Epidermal melanocyte (primary cell): ENCODE measurements around the gene CAMKK2.
"Not testable (repeated sequence)": the region's sequence is repeated elsewhere in the genome, so short reads cannot be mapped to it uniquely, and the experiment has no call there.

Experiments
- DNase-seq: peaks from one replicate; pipeline ENCODE4 v3.0.0; 2011; ENCODE audit warnings: low spot score; ENCODE audit not compliant: insufficient read length

The CAMKK2 gene

DNA sequence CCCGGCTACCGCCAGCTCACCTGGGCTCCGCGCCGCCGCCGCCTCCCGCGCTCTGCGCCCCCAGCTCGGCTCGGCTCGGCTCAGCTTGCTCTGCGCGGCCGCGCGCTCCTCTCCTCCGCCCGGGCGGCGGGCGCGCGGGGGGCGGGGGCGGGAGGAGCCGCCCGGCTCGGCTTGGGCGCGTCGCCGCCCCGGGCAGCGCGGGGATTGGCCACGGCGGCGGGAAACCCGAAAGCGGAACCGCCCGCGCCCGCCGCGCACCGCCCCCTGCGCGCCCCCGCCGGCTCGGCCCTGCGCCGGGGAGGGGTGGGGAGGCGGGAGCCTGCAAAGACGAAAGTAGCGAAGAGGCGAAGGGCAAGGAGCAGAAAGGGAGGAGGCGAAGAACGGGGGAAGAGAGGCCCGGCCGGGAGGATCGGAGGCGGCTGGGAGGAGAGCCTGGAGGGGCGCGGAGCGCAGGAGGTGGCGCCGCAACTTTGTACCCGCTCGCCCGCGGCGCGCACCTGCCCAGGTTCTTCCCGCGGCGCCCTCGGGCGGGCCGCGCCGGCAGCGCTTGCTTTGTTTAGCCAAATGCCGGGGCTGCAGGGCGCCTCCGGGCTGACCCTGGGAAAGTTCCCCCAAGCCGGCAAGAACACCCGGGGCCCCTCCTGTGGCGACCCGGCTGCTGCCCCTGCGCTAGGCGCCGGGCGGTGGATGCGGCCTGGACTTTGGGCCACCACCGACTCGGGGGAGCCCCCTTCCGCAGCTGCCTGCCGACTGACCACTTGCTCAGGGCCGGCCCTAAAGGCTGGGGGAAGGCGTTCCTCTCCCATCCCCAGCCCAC is at the start of gene CAMKK2:
TSS of gene CAMKK2 (minus strand) at position 92 of the 817 bp plus-strand sequence. CDS start 22,183 bp downstream, outside the sequence.
- DNase-seq, result peak; percentile 75

DNA sequence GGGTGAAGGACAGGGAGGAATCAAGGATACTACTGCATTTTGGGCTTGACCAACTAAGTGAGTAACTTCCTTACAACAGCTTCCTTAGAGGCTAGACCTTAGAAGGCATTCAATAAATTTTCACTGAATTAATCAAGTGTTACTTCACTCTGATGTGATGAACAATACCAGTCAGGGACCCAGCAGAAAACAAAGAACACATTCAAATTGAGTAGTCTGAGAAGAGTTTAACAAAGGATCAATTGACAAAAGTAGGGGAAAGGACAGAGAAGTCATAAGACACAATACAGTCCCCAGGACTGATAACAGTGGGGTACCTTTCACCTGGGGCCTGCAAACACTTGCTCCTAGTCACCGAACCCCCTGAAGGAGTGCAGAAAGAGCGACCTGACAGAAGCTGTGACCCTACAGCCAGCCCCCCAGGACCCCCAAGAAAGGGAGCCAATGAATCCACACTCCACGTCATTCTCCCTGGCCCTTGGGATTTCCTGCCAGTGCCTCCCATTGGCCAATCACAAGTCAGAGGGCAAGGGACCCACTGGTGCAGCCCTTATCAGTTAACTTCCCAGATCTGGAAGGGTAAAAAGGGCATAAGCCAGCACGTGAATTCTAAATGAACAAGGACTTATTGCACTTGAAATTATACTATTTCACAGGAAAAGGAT is 48.8 kb upstream of the CAMKK2 start:
- DNase-seq, result no peak

DNA sequence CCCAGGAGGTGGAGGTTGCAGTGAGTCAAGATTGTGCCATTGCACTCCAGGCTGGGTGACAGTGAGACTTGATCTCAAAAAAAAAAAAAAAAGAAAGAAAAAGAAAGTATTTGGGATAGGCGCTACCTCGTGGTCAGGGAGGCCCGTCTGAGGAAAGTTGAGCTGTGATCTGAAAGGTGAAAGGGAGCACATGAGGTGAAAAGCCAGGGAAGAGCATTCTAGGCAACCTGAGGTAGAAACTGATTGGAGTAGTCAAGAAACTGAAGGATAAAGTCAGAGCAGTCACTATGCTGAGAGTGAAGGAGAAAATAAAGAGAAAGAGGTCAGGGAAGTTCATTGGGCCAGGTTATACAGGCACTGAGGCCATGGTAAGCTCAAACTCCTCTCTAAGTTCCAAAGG is 48.0 kb upstream of the CAMKK2 start:
- no peak for DNase-seq

DNA sequence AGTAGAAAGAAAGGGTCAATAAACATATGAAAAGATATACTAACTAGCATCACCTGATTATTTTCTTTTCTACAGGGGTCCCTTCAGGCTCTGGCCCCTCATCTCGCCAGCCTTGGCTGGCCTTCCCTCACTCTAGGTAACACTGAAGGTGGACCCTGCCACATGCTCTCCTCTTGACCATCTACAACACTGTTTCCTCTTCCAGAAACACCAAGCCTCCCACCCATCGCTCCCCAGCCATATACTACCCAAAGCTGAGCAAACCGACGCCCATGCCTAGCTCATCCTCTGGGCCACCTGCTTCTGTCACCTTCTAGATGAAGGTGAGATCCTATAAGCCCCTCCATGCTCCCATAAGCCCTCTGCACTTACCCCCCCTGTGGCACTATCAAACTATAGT is 40.9 kb upstream of the CAMKK2 start:
- DNase-seq, result no peak

DNA sequence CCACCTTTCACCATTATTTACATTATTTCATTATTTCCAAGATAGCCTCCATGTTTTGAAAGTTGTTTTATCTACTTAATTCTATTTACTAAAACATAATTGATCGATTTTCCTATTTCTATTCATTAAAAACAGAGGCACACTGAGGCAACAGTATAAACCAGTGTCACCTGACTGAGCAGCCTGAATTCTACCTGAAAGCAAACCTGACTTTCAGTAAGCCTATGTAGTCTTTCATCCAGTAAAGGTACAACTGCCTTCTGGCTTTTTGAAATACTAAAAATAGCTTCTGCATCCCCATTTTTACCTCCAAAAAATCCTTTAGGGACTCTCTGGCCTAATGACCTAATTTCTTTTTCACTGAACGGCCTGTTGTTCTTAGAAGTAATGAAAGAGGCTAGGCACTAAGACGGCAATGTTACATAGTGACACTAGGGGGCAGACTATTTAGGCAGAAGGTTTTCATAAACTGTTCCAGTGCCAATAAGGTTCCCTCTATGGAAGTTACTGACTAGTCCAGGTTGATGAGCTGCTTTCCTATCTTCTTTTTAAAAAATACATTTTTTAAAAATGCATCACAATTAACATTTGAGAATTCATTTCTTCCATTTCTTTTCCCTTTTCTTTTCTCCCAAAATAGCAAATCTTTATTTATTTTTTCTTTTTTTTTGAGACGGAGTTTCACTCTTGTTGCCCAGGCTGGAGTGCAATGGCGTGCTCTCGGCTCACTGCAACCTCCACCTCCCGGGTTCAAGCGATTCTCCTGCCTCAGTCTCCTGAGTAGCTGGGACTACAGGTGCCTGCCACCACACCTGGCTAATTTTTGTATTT is 38.2 kb upstream of the CAMKK2 start:
- peak; percentile 79 for DNase-seq

DNA sequence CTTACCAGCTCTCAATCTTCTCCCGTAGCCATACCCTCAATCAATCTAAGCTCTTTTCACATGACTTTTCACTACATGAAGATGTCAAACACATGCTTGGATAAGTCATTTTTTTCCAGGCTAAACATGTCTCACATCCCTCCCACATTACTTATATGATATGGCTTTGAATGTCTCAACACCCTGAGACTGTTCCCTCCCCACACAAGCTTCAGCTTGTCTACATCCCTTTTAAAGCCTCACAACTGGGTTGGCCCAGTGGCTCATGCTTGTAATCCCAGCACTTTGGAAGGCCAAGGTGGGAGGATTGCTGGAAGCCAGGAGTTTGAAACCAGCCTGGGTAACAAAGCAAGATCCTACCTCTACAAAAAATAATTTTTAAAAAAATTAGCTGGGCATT is 37.2 kb upstream of the CAMKK2 start:
- DNase-seq, result no peak

DNA sequence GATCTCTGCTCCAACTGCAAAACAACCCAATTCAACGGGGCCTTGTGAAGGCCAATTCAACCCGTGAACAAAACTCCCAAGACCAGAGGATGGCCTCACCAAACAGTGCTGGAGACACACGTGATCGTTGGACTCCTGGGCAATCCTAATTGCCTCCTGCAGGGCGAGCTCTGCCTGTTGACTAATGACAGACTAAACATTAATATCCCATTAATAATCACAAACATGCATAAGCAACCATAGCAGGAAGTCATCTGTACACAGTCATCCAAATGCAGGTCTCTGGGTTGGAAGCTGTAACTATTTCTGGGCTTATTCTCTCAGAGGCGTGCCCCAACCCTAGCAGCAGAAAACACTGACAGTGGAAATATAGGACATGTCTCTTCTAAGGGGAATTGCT is 34.7 kb upstream of the CAMKK2 start:
- no peak for DNase-seq

DNA sequence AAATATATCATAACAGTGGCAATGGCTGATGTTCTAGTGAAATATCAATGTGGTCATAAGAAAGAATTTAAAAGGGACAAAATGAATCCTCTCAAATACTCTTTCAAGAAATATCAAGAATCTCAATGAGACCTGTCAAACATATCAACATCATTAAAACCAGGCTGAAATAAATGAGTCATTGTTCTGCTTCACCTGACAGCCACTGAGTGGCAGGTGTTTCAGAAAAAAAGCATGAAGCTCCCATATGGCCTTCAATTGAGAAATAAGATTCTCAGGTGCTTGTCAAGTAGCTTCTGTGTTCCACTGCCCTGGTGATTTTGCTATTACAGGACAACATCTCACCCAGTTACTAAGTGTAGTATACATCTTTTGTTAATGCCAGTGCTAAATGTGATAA is 34.2 kb upstream of the CAMKK2 start:
- no peak for DNase-seq

DNA sequence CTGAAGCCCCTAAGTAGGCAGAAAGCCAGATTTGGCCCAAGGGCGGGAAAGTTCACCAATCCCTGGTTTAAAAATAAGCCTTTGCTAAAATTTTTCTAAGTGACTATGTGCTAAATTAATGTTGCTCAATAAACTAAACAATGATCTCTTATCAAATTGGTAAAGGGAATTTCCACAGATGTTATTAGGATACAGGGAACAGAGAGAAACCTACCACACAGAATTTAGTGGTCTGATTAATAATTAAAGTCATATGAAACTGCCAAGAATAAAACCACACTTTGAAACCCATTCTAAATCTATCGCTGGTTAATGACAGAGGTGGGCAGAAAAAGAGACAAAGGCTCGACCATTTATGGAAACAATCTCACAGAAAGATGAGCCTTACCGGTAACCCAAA is 33.7 kb upstream of the CAMKK2 start:
- no peak for DNase-seq

DNA sequence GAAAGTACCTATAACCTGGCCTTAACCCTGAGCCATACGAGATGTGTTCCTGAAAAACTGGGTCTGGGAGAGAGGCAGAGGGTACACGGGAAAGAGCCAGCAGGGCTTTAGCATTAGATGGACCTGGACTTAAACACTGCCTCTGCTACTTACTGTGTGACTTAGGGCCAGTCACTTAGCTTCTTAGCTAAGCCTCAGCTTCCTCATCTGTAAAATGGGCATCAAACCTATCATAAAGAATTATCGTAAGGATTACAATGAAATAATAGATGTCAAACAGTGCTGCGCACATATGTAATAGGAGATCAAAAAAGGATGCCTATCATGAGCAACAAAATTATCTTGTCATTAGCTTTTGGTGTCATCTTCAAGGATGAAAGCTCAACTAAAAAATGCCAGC is 32.1 kb upstream of the CAMKK2 start:
- no peak for DNase-seq

DNA sequence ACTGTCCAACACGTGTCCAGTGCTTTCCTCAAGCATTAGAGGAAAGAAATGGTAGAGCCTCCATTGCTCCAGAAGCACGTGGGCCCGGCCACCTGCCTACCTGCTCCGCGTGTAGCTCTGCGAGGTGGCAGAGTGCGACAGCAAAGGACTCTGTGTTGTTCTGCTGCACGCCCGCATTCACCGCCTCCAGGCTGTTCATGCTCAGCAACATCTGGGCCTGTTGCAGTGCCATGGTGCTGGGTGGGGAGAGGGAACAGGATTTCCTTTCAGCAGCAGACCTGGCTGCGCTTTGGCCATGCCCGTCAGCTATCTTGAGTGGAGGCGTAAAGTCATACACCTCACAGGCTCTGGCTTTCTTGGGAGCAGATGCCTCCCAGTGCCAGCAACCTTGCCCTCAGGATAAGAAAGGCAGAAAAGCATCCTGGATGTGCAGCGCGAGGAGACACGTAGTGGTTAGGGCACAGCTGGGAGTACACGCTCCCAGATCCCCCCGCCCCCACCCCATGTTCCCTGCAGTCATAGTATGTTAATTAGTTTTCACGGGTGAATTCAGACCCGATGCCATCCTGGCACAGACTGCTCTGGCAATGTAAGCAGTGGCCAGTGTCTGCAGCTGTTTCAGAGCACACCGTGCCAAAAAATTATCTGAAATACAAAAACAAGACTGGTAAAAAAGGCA is 30.6 kb upstream of the CAMKK2 start:
- DNase-seq, result no peak

DNA sequence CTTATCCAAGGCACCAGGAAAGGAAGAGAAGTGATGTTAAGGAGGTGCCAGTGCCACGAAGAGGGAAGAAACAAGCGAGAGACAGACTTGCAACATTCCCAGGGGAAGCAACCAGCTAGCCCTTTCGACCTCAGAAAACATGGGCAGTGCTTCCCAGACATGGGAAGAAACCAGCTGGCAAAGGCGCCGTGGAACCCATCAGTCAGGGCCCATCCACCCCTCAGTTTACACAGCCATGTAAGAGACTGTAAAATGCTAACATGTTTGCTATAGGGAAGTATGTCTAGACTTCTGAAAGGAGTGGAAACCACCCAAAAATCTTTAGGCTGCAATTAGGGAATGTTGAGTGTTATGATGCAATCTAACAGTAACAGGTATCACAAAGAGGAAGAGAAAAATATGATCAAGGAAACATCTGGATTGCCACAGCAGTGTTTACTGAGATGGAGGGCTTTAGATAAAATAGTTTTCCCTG is 29.4 kb upstream of the CAMKK2 start:
- no peak for DNase-seq

DNA sequence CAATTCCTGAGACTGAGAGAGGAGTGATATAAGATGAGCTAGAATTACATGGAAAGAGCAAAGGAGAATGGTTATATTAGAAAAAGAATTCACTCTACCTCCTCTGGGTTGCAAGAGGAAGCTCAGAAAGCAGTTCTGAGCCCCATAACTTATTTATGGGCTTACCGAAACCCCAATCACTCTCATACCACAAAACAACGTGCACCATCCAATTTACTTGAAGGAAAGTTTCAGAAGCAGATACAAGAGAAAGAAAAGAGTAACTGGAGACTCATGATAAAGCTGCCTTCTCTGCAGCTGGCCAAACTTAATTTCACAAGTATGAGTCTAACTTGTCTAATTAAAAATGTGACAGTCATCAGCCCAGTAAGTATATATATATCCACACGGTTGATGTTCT is 27.4 kb upstream of the CAMKK2 start:
- DNase-seq, result no peak

DNA sequence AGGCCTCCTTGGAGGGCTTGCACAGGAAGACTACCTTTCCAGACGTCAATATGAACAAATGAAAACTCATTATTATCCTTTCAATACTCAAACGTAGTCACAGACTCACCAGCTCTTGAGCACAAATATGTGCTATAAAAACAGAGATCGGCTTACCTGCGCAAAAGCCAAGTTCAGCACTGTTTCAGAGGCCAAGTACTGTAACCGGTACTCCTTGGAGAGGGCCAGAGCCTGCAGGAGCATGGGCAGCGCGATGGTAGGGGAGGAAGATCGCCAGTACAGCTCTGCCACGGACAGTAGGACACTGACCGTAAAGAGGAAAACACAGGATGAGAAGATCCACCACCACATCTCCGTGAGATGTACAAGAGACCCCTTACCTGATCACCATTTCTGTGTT is 21.6 kb upstream of the CAMKK2 start:
- no peak for DNase-seq

DNA sequence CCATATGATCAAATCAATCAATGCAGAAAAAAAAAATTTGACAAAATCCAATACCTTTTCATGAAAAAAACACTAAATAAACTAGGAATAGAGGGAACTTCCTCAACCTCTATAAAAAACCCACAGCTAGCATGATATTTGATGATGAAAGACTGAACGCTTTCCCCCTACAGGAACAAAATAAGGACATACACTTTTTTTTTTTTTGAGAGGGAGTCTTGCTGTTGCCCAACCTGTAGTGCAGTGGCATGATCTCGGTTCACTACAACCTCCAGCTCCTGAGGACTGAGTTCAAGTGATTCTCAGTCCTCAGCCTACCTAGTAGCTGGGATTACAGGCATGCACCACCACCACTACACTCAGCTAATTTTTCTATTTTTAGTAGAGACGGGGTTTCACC is 17.9 kb upstream of the CAMKK2 start:
- no peak for DNase-seq

DNA sequence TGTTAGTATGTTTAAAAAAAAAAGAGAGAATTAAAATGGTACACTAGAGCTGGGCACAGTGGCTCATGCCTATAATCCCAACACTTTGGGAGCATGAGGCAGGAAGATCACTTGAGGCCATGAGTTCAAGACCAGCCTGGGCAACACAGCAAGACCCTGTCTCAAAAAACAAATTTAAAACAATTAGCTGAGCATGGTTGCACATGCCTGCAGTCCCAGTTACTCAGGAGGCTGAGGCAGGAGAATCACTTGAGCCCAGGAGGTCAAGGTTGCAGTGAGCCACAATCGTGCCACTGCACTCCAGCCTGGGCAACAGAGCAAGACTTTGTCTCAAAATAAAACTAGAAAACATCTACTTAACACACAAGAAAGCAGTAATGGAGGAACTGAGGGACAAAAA is 13.7 kb upstream of the CAMKK2 start:
- DNase-seq, result not testable (repeated sequence)

DNA sequence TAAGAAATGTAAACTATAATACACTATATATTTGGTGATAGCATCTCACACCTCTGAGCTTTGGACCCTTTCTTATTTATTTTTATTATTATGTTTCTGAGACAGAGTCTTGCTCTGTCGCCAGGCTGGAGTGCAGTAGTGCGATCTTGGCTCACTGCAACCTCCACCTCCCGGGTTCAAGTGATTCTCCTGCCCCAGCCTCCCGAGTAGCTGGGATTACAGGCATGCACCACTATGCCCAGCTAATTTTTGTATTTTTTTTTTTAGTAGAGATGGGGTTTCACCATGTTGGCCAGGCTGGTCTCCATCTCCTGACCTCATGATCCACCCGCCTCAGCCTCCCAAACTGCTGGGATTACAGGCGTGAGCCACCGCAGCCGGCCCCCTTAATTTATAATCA is 10.9 kb upstream of the CAMKK2 start:
- DNase-seq, result not testable (repeated sequence)

DNA sequence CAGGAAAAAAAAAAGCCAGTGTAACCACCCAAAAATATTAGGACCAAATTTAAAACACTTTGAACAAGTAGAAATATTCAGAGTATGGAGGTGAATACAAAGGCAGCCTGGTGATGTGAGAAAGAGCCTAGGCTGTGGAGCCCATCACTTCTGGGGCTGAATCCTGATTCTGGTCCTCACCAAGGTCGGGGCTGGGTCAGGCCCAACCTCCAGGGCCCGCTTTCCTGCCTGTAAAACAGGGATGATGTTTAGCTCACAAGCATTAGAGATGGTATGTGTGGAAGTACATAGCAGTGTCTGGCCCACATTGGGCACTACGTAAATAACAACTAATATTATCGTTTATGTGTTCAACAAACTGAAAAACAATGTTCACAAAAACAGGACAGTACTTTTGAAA is 7.8 kb upstream of the CAMKK2 start:
- no peak for DNase-seq

DNA sequence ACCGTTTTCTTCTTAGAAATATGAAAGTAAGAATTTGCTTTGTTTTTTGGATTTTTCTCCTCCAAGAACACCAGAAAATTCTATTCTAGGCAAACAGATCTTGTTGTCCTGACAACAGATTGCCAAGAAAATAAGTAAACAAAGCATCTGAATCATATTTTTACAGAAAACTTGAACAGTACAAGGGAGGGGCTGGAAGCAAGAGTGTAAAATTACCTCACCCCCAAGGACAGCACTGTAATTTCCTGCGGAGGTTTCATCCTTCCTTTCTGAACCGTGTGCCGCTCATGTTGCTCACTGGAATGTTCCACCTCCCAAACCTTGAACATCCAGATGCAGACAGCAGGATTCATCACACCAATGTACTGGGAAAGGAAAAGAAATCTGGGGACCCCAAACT is 5.4 kb upstream of the CAMKK2 start:
- DNase-seq, result no peak

DNA sequence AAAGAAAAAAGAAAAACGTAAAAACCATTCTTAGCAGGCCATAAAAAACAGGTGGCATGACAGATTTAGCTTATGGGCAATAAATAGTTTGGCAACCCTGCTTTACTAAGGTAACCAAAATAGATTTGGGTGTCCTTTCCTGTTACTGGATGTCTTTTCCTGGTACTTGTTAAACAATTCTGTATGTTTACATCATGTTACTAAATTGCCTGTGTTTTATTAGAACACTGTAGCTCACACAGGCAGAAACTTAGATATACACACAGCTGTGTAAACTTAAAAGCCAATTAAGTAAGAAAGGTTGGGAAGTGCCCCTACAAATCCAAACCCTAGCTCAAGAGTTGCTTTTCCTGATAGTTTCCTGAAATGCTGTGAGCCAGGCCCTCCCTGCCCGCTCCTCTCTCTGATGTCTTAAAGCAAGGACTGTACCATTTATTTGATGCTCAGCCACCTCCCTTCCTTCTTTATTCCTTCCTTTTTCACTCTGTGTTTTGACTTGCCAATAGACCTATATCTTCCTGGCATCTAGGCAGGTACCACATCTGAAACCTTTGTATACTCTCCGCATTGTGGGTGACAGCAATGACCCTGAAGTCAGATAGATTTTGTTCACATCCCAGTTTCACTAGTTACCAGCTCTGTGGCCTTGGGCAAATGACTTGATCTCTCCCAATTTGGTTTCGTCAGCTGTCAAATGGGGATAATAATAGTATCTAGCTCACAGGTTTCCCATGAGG is 3.7 kb upstream of the CAMKK2 start:
- DNase-seq, result no peak

DNA sequence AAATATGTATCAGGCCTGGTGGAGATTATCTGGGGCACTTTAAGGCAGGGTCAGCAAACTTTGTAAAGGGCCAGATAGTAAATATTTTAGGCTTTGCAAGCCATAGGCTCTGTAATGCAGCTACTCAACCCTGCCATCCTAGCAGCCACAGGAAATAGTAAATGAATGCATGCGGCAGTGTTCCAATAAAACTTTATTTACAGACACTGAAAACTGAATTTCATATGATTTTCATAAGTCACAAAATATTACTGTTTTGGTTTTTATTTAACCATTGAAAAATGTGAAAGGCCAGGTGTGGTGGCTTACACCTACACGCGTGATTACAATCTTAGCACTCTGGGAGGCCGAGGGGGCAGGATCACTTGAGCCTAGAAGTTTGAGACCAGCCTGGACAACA is 3.2 kb upstream of the CAMKK2 start:
- DNase-seq, result no peak
